HEK293 (cell line): Measurements from ENCODE around the gene FCN3.

Source experiments
- GLI2 ChIP-seq: fragments of 450-650 bp; formaldehyde crosslinking; IDR thresholded peaks from 2 replicates; pipeline ENCODE4; 2017; ENCODE audit warnings: missing biosample characterization, missing genetic modification characterization, low read depth, borderline replicate concordance
- MEIS1 ChIP-seq: sonication (generic); formaldehyde crosslinking; IDR thresholded peaks from 2 replicates; pipeline ENCODE4 v1.8.1; 2022; ENCODE audit warnings: missing genetic modification reagents, mild to moderate bottlenecking, borderline replicate concordance
- OSR2 ChIP-seq: fragments of 450-650 bp; formaldehyde crosslinking; IDR thresholded peaks from 2 replicates; pipeline ENCODE4 v1.5.1; 2016; ENCODE audit warnings: missing biosample characterization, missing genetic modification characterization
- SETDB1 ChIP-seq: IDR thresholded peaks from one replicate; pipeline ENCODE4 v1.6.1; 2017; ENCODE audit warnings: mild to moderate bottlenecking, low read length, moderate library complexity, mixed read lengths; ENCODE audit not compliant: insufficient read length
- SP2 ChIP-seq: fragments of 450-650 bp; formaldehyde crosslinking; IDR thresholded peaks from 2 replicates; pipeline ENCODE4 v1.5.1; 2016; ENCODE audit warnings: missing biosample characterization, missing genetic modification characterization
- ZBTB1 ChIP-seq: fragments of 450-650 bp; formaldehyde crosslinking; IDR thresholded peaks from 2 replicates; pipeline ENCODE4 v1.5.1; 2016; ENCODE audit warnings: missing biosample characterization, missing genetic modification characterization
- ZBTB17 ChIP-seq: fragments of 450-650 bp; formaldehyde crosslinking; IDR thresholded peaks from 2 replicates; pipeline ENCODE4 v1.5.1; 2016; ENCODE audit warnings: missing biosample characterization, missing genetic modification characterization
- ZBTB7A ChIP-seq: fragments of 450-650 bp; formaldehyde crosslinking; IDR thresholded peaks from 2 replicates; pipeline ENCODE4 v1.5.1; 2016; ENCODE audit warnings: low read depth, missing biosample characterization, missing genetic modification characterization
- ZBTB8A ChIP-seq: fragments of 450-650 bp; formaldehyde crosslinking; IDR thresholded peaks from 2 replicates; pipeline ENCODE4 v1.5.1; 2016; ENCODE audit warnings: missing biosample characterization, missing genetic modification characterization
- ZFHX2 ChIP-seq: fragments of 450-650 bp; formaldehyde crosslinking; conservative IDR thresholded peaks from 2 replicates; pipeline ENCODE4 v1.5.1; 2016; ENCODE audit warnings: missing biosample characterization, missing genetic modification characterization
- ZFP37 ChIP-seq: fragments of 450-650 bp; formaldehyde crosslinking; IDR thresholded peaks from 2 replicates; pipeline ENCODE4 v1.5.1; 2016; ENCODE audit warnings: missing biosample characterization, missing genetic modification characterization
- ZFP41 ChIP-seq: fragments of 450-650 bp; formaldehyde crosslinking; IDR thresholded peaks from 2 replicates; pipeline ENCODE4 v1.5.1; 2016; ENCODE audit warnings: missing biosample characterization, missing genetic modification characterization, borderline replicate concordance
- ZFP69B ChIP-seq: fragments of 450-650 bp; formaldehyde crosslinking; IDR thresholded peaks from 2 replicates; pipeline ENCODE4 v1.5.1; 2016; ENCODE audit warnings: missing biosample characterization, missing genetic modification characterization
- ZNF146 ChIP-seq: fragments of 450-650 bp; formaldehyde crosslinking; IDR thresholded peaks from 2 replicates; pipeline ENCODE4 v1.5.1; 2016; ENCODE audit warnings: missing biosample characterization, missing genetic modification characterization
- ZNF248 ChIP-seq: fragments of 450-650 bp; formaldehyde crosslinking; IDR thresholded peaks from 2 replicates; pipeline ENCODE4 v1.5.1; 2017; ENCODE audit warnings: missing biosample characterization, missing genetic modification characterization
- ZNF266 ChIP-seq: fragments of 450-650 bp; formaldehyde crosslinking; IDR thresholded peaks from 2 replicates; pipeline ENCODE4 v1.5.1; 2016; ENCODE audit warnings: missing biosample characterization, missing genetic modification characterization, low read depth
- ZNF302 ChIP-seq: fragments of 450-650 bp; formaldehyde crosslinking; IDR thresholded peaks from 2 replicates; pipeline ENCODE4 v1.5.1; 2016; ENCODE audit warnings: missing biosample characterization, missing genetic modification characterization, low read depth
- ZNF311 ChIP-seq: fragments of 450-650 bp; formaldehyde crosslinking; IDR thresholded peaks from 2 replicates; pipeline ENCODE4 v1.5.1; 2017; ENCODE audit warnings: missing biosample characterization, missing genetic modification characterization, borderline replicate concordance
- ZNF341 ChIP-seq: fragments of 450-650 bp; formaldehyde crosslinking; IDR thresholded peaks from 2 replicates; pipeline ENCODE4; 2016; ENCODE audit warnings: low read depth, missing biosample characterization, missing genetic modification characterization
- ZNF416 ChIP-seq: fragments of 450-650 bp; formaldehyde crosslinking; IDR thresholded peaks from 2 replicates; pipeline ENCODE4 v1.5.1; 2016; ENCODE audit warnings: missing biosample characterization, missing genetic modification characterization
- ZNF48 ChIP-seq: fragments of 450-650 bp; formaldehyde crosslinking; IDR thresholded peaks from 2 replicates; pipeline ENCODE4 v1.5.1; 2016; ENCODE audit warnings: missing biosample characterization, missing genetic modification characterization
- ZNF501 ChIP-seq: fragments of 450-650 bp; formaldehyde crosslinking; IDR thresholded peaks from 2 replicates; pipeline ENCODE4 v1.5.1; 2016; ENCODE audit warnings: missing biosample characterization, missing genetic modification characterization
- ZNF549 ChIP-seq: fragments of 450-650 bp; IDR thresholded peaks from 2 replicates; pipeline ENCODE4 v1.5.1; 2018; ENCODE audit warnings: missing biosample characterization, missing genetic modification characterization, mild to moderate bottlenecking, inconsistent platforms, moderate library complexity
- ZNF561 ChIP-seq: fragments of 450-650 bp; IDR thresholded peaks from 2 replicates; pipeline ENCODE4 v1.5.1; 2018; ENCODE audit warnings: missing biosample characterization, missing genetic modification characterization, borderline replicate concordance
- ZNF747 ChIP-seq: fragments of 450-650 bp; formaldehyde crosslinking; IDR thresholded peaks from 2 replicates; pipeline ENCODE4 v1.5.1; 2016; ENCODE audit warnings: missing biosample characterization, missing genetic modification characterization
- ZNF785 ChIP-seq: fragments of 450-650 bp; formaldehyde crosslinking; IDR thresholded peaks from 2 replicates; pipeline ENCODE4 v1.5.1; 2016; ENCODE audit warnings: missing biosample characterization, missing genetic modification characterization
- ZNF837 ChIP-seq: fragments of 450-650 bp; formaldehyde crosslinking; IDR thresholded peaks from 2 replicates; pipeline ENCODE4 v1.5.1; 2016; ENCODE audit warnings: missing biosample characterization, missing genetic modification characterization
- ZSCAN23 ChIP-seq: fragments of 450-650 bp; formaldehyde crosslinking; IDR thresholded peaks from 2 replicates; pipeline ENCODE4 v1.5.1; 2016; ENCODE audit warnings: missing biosample characterization, missing genetic modification characterization
- ZSCAN30 ChIP-seq: fragments of 450-650 bp; IDR thresholded peaks from 2 replicates; pipeline ENCODE4 v1.5.1; 2018; ENCODE audit warnings: missing biosample characterization, mild to moderate bottlenecking, missing genetic modification characterization, moderate library complexity
- TF ChIP-seq, protein P1 (sequence below): fragments of 450-650 bp; formaldehyde crosslinking; IDR thresholded peaks from 2 replicates; pipeline ENCODE4 v1.5.1; 2016; ENCODE audit warnings: missing biosample characterization, missing genetic modification characterization, borderline replicate concordance
- TF ChIP-seq, protein P2 (sequence below): fragments of 450-650 bp; formaldehyde crosslinking; optimal IDR thresholded peaks from 2 replicates; pipeline ENCODE3; 2016; ENCODE audit warnings: missing biosample characterization, mild to moderate bottlenecking, missing genetic modification characterization
- TF ChIP-seq, protein P3 (sequence below): fragments of 450-650 bp; IDR thresholded peaks from 2 replicates; pipeline ENCODE4 v1.5.1; 2018; ENCODE audit warnings: missing biosample characterization, missing genetic modification characterization
- TF ChIP-seq, protein P4 (sequence below): fragments of 450-650 bp; formaldehyde crosslinking; IDR thresholded peaks from 2 replicates; pipeline ENCODE4 v1.5.1; 2016; ENCODE audit warnings: missing biosample characterization, missing genetic modification characterization
- TF ChIP-seq, protein P5 (sequence below): fragments of 450-650 bp; formaldehyde crosslinking; IDR thresholded peaks from 2 replicates; pipeline ENCODE4 v1.5.1; 2017; ENCODE audit warnings: missing biosample characterization, missing genetic modification characterization

FCN3 gene

DNA sequence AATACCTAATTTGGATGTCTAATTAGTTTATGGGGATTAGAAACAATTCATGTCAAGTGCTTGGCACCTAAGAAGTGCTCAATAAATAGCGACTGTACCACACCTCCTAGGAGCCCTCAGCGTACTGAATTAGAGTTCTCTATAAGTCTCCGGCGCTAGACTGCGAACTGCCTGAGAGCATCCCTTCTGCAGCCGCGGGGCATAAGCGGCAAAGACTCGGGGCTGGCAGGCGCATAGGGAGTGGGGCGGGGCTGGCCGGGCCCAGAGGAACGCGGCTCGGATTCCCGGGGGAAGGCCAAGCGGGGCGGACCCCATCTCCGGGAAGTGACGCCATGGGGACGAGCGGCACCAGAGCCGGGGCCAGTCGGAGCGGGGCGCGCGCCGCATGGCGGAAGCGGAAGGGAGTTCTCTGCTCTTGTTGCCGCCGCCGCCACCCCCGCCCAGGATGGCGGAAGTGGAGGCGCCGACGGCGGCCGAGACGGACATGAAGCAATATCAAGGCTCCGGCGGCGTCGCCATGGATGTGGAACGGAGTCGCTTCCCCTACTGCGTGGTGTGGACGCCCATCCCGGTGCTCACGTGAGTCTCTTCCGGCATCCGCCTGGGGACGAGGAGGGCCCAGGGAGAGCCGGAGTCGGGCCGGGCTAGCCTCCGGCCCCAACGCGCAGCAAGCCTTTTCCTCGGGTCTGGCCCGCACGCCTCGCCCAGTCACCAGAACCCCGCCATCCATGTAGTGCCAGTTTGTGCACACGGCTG is 52.6 kb downstream of the FCN3 start, which contains the start of gene TMEM222 (continued):
- TF ChIP-seq OSR2 (tag by site-specific recombination) (peak; percentile 42; the same call in 1 of the 2 replicates), ZNF311 (no peak), ZNF302 (no peak), ZBTB8A (tag by site-specific recombination) (peak; percentile 84), SP2 (tag by site-specific recombination) (peak; percentile 99), ZNF266 (tag by site-specific recombination) (no peak), ZBTB7A (peak; percentile 86; the same call in 1 of the 2 replicates), ZNF501 (tag by site-specific recombination) (peak; percentile 99), ZNF549 (no peak), SETDB1 (no peak), ZNF416 (no peak), ZBTB1 (peak; percentile 73; the same call in 1 of the 2 replicates), MEIS1 (CRISPR knock-in tag) (no peak), ZSCAN23 (peak; percentile 89), ZNF747 (tag by site-specific recombination) (no peak), ZNF561 (peak; percentile 98), ZNF146 (tag by site-specific recombination) (0 out of 2 replicates have a peak, but pooled peaks have one; percentile 50), ZNF341 (tag by site-specific recombination) (peak; percentile 95), ZNF248 (tag by site-specific recombination) (no peak), ZFHX2 (tag by site-specific recombination) (peak; percentile 89), ZNF48 (tag by site-specific recombination) (no peak), ZFP37 (tag by site-specific recombination) (peak; percentile 99), ZFP69B (tag by site-specific recombination) (peak; percentile 95), ZFP41 (tag by site-specific recombination) (no peak), ZNF785 (peak; percentile 85), ZSCAN30 (tag by site-specific recombination) (peak; percentile 91), ZNF837 (tag by site-specific recombination) (no peak), ZBTB17 (tag by site-specific recombination) (peak; percentile 93), GLI2 (no peak; the same call in 1 of the 2 replicates)
- TF ChIP-seq, protein P1, sequence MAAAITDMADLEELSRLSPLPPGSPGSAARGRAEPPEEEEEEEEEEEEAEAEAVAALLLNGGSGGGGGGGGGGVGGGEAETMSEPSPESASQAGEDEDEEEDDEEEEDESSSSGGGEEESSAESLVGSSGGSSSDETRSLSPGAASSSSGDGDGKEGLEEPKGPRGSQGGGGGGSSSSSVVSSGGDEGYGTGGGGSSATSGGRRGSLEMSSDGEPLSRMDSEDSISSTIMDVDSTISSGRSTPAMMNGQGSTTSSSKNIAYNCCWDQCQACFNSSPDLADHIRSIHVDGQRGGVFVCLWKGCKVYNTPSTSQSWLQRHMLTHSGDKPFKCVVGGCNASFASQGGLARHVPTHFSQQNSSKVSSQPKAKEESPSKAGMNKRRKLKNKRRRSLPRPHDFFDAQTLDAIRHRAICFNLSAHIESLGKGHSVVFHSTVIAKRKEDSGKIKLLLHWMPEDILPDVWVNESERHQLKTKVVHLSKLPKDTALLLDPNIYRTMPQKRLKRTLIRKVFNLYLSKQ (tag by site-specific recombination): no peak
- TF ChIP-seq, protein P2, sequence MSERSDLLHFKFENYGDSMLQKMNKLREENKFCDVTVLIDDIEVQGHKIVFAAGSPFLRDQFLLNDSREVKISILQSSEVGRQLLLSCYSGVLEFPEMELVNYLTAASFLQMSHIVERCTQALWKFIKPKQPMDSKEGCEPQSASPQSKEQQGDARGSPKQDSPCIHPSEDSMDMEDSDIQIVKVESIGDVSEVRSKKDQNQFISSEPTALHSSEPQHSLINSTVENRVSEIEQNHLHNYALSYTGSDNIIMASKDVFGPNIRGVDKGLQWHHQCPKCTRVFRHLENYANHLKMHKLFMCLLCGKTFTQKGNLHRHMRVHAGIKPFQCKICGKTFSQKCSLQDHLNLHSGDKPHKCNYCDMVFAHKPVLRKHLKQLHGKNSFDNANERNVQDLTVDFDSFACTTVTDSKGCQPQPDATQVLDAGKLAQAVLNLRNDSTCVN (tag by site-specific recombination): peak; percentile 94
- TF ChIP-seq, protein P3, sequence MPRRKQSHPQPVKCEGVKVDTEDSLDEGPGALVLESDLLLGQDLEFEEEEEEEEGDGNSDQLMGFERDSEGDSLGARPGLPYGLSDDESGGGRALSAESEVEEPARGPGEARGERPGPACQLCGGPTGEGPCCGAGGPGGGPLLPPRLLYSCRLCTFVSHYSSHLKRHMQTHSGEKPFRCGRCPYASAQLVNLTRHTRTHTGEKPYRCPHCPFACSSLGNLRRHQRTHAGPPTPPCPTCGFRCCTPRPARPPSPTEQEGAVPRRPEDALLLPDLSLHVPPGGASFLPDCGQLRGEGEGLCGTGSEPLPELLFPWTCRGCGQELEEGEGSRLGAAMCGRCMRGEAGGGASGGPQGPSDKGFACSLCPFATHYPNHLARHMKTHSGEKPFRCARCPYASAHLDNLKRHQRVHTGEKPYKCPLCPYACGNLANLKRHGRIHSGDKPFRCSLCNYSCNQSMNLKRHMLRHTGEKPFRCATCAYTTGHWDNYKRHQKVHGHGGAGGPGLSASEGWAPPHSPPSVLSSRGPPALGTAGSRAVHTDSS (tag by site-specific recombination): 0 out of 2 replicates have a peak, but pooled peaks have one; percentile 15
- TF ChIP-seq, protein P4, sequence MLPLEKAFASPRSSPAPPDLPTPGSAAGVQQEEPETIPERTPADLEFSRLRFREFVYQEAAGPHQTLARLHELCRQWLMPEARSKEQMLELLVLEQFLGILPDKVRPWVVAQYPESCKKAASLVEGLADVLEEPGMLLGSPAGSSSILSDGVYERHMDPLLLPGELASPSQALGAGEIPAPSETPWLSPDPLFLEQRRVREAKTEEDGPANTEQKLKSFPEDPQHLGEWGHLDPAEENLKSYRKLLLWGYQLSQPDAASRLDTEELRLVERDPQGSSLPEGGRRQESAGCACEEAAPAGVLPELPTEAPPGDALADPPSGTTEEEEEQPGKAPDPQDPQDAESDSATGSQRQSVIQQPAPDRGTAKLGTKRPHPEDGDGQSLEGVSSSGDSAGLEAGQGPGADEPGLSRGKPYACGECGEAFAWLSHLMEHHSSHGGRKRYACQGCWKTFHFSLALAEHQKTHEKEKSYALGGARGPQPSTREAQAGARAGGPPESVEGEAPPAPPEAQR (tag by site-specific recombination): peak; percentile 63; the same call in 1 of the 2 replicates
- TF ChIP-seq, protein P5, sequence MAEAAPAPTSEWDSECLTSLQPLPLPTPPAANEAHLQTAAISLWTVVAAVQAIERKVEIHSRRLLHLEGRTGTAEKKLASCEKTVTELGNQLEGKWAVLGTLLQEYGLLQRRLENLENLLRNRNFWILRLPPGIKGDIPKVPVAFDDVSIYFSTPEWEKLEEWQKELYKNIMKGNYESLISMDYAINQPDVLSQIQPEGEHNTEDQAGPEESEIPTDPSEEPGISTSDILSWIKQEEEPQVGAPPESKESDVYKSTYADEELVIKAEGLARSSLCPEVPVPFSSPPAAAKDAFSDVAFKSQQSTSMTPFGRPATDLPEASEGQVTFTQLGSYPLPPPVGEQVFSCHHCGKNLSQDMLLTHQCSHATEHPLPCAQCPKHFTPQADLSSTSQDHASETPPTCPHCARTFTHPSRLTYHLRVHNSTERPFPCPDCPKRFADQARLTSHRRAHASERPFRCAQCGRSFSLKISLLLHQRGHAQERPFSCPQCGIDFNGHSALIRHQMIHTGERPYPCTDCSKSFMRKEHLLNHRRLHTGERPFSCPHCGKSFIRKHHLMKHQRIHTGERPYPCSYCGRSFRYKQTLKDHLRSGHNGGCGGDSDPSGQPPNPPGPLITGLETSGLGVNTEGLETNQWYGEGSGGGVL (tag by site-specific recombination): no peak
